IPS-20b (cell line): ENCODE measurements around the gene RMND1.
A peak's percentile ranks its signal among the peaks of the same experiment; 100 is the strongest.

Experiments
- H3K27ac ChIP-seq: one replicate; pipeline ENCODE4 v1.5.1; 2013; ENCODE audit warnings: low read length
- H3K27me3 ChIP-seq: 2 replicates; pipeline ENCODE4 v1.6.1; 2013; ENCODE audit warnings: mild to moderate bottlenecking, low read length, inconsistent platforms; ENCODE audit not compliant: insufficient read depth
- H3K36me3 ChIP-seq: 2 replicates; pipeline ENCODE4 v1.6.1; 2013; ENCODE audit warnings: low read depth, mild to moderate bottlenecking, inconsistent platforms, low read length, moderate library complexity; ENCODE audit not compliant: insufficient read depth
- H3K4me1 ChIP-seq: 2 replicates; pipeline ENCODE4 v1.6.1; 2013; ENCODE audit warnings: mild to moderate bottlenecking, control low read depth, inconsistent platforms, low read length, moderate library complexity; ENCODE audit not compliant: insufficient read depth
- H3K4me3 ChIP-seq: 2 replicates; pipeline ENCODE4 v1.5.1; 2013; ENCODE audit warnings: mild to moderate bottlenecking, low read length, inconsistent platforms
- H3K9ac ChIP-seq: 2 replicates; pipeline ENCODE4 v1.6.1; 2013; ENCODE audit warnings: low read depth, mild to moderate bottlenecking, inconsistent platforms, low read length, moderate library complexity
- H3K9me3 ChIP-seq: 2 replicates; pipeline ENCODE4 v1.6.1; 2013; ENCODE audit warnings: mild to moderate bottlenecking, low read depth, low read length, inconsistent platforms; ENCODE audit not compliant: insufficient read depth

The RMND1 gene

GRCh38 chr6:151412909-151413308, 39.0 kb downstream of the RMND1 start:
- H3K9me3 ChIP-seq, result no peaks in the 10 kb centered on the region
- H3K4me3 ChIP-seq, result no peak overlapping the region
- no peak overlapping the region for H3K27ac ChIP-seq
- peaks cover 91% of the 10 kb centered on the region for H3K36me3 ChIP-seq
- H3K4me1 ChIP-seq, result no peaks in the 10 kb centered on the region
- H3K9ac ChIP-seq, result no peak overlapping the region
- H3K27me3 ChIP-seq, result no peaks in the 10 kb centered on the region

GRCh38 chr6:151409679-151410078, 42.2 kb downstream of the RMND1 start:
- H3K9me3 ChIP-seq, result no peaks in the 10 kb centered on the region
- H3K36me3 ChIP-seq, result peaks cover 82% of the 10 kb centered on the region
- H3K9ac ChIP-seq, result no peak overlapping the region
- H3K27ac ChIP-seq, result no peak overlapping the region
- no peaks in the 10 kb centered on the region for H3K4me1 ChIP-seq
- H3K27me3 ChIP-seq, result no peaks in the 10 kb centered on the region
- no peak overlapping the region for H3K4me3 ChIP-seq

GRCh38 chr6:151409260-151409659, 42.7 kb downstream of the RMND1 start:
- no peaks in the 10 kb centered on the region for H3K9me3 ChIP-seq
- H3K4me1 ChIP-seq, result no peaks in the 10 kb centered on the region
- no peaks in the 10 kb centered on the region for H3K27me3 ChIP-seq
- H3K27ac ChIP-seq, result no peak overlapping the region
- H3K9ac ChIP-seq, result no peak overlapping the region
- peaks cover 82% of the 10 kb centered on the region for H3K36me3 ChIP-seq
- no peak overlapping the region for H3K4me3 ChIP-seq

GRCh38 chr6:151408858-151409257, 43.1 kb downstream of the RMND1 start:
- no peak overlapping the region for H3K9ac ChIP-seq
- H3K27me3 ChIP-seq, result no peaks in the 10 kb centered on the region
- peaks cover 80% of the 10 kb centered on the region for H3K36me3 ChIP-seq
- no peaks in the 10 kb centered on the region for H3K9me3 ChIP-seq
- no peaks in the 10 kb centered on the region for H3K4me1 ChIP-seq
- H3K27ac ChIP-seq, result no peak overlapping the region
- no peak overlapping the region for H3K4me3 ChIP-seq

GRCh38 chr6:151403919-151404308, 48.0 kb downstream of the RMND1 start:
- H3K4me1 ChIP-seq, result no peaks in the 10 kb centered on the region
- no peak overlapping the region for H3K27ac ChIP-seq
- no peak overlapping the region for H3K4me3 ChIP-seq
- H3K9ac ChIP-seq, result no peak overlapping the region
- H3K36me3 ChIP-seq, result peaks cover 58% of the 10 kb centered on the region
- no peaks in the 10 kb centered on the region for H3K27me3 ChIP-seq
- no peaks in the 10 kb centered on the region for H3K9me3 ChIP-seq

- no peaks in the 10 kb centered on the region for H3K4me1 ChIP-seq
- no peak overlapping the region for H3K27ac ChIP-seq
- no peaks in the 10 kb centered on the region for H3K27me3 ChIP-seq
- no peak overlapping the region for H3K4me3 ChIP-seq
- peaks cover 45% of the 10 kb centered on the region for H3K36me3 ChIP-seq
- no peaks in the 10 kb centered on the region for H3K9me3 ChIP-seq
- no peak overlapping the region for H3K9ac ChIP-seq
Observed at GRCh38 chr6:151402228-151402627, 49.7 kb downstream of the RMND1 start.

GRCh38 chr6:151400473-151400872, 51.5 kb downstream of the RMND1 start:
- Histone ChIP-seq H3K36me3 (peaks cover 38% of the 10 kb centered on the region), H3K9ac (no peak overlapping the region), H3K27me3 (no peaks in the 10 kb centered on the region), H3K4me1 (no peaks in the 10 kb centered on the region), H3K4me3 (no peak overlapping the region), H3K9me3 (no peaks in the 10 kb centered on the region), H3K27ac (no peak overlapping the region)

- H3K27me3 ChIP-seq, result no peaks in the 10 kb centered on the region
- no peaks in the 10 kb centered on the region for H3K4me1 ChIP-seq
- no peak overlapping the region for H3K9ac ChIP-seq
- H3K4me3 ChIP-seq, result no peak overlapping the region
- peaks cover 35% of the 10 kb centered on the region; the same call in 1 of the 2 replicates for H3K36me3 ChIP-seq
- no peak overlapping the region for H3K27ac ChIP-seq
- H3K9me3 ChIP-seq, result no peaks in the 10 kb centered on the region
Observed at GRCh38 chr6:151399679-151400078, 52.2 kb downstream of the RMND1 start.

- H3K4me3 ChIP-seq, result peak overlapping the region; percentile 95
- H3K4me1 ChIP-seq, result peaks cover 18% of the 10 kb centered on the region; the same call in 1 of the 2 replicates
- peaks cover 9% of the 10 kb centered on the region; the same call in 1 of the 2 replicates for H3K36me3 ChIP-seq
- peak overlapping the region; percentile 92; the same call in 1 of the 2 replicates for H3K9ac ChIP-seq
- H3K27me3 ChIP-seq, result no peaks in the 10 kb centered on the region
- no peaks in the 10 kb centered on the region for H3K9me3 ChIP-seq
- H3K27ac ChIP-seq, result no peak overlapping the region
Observed at GRCh38 chr6:151393410-151393809, 58.5 kb downstream of the RMND1 start.

- H3K9ac ChIP-seq, result peak overlapping the region; percentile 92
- H3K4me1 ChIP-seq, result peaks cover 18% of the 10 kb centered on the region; the same call in 1 of the 2 replicates
- peak overlapping the region; percentile 34 for H3K27ac ChIP-seq
- H3K27me3 ChIP-seq, result no peaks in the 10 kb centered on the region
- peak overlapping the region; percentile 95 for H3K4me3 ChIP-seq
- peaks cover 16% of the 10 kb centered on the region; the same call in 1 of the 2 replicates for H3K36me3 ChIP-seq
- H3K9me3 ChIP-seq, result no peaks in the 10 kb centered on the region
Observed at GRCh38 chr6:151392427-151392826, 59.5 kb downstream of the RMND1 start.

- Histone ChIP-seq H3K27me3 (no peaks in the 10 kb centered on the region), H3K9ac (peak within 1 kb of the TSS; percentile 92), H3K36me3 (peaks cover 20% of the 10 kb centered on the region; the same call in 1 of the 2 replicates), H3K4me3 (peak within 1 kb of the TSS; percentile 95), H3K27ac (peak within 1 kb of the TSS; percentile 34), H3K4me1 (peaks cover 18% of the 10 kb centered on the region; the same call in 1 of the 2 replicates), H3K9me3 (no peaks in the 10 kb centered on the region)
Observed at GRCh38 chr6:151391471-151392413, 60.2 kb downstream of the RMND1 start, which contains the start of gene ZBTB2. Gene ZBTB2 (minus strand): TSS chr6:151391559. CDS start chr6:151373637, 17,922 bp downstream.
